HL-60 (cell line): Measurements from ENCODE around the gene BCCIP.

Source experiments
- DNase-seq, 2 experiments: peaks; one replicate each; pipeline ENCODE4 v3.0.0-alpha.2; 2010 to 2020; ENCODE audit warnings: low read depth in 1 of 2, low spot score in 1 of 2
- H3K27ac ChIP-seq: fragments of 250-450 bp; sonication (Bioruptor Pico); replicated peaks from 2 replicates; pipeline ENCODE4 v1.5.1; 2020; ENCODE audit warnings: mild to moderate bottlenecking, moderate library complexity
- H3K27me3 ChIP-seq: fragments of 250-450 bp; sonication (Bioruptor Pico); 2 replicates; pipeline ENCODE4 v1.5.1; 2021; ENCODE audit warnings: mild to moderate bottlenecking, moderate library complexity; ENCODE audit not compliant: insufficient read depth, poor library complexity, severe bottlenecking
- H3K4me3 ChIP-seq: replicated peaks from 2 replicates; pipeline ENCODE4 v1.5.1; 2011; ENCODE audit warnings: mild to moderate bottlenecking, control low read depth, low read length; ENCODE audit not compliant: insufficient read depth
- CTCF ChIP-seq: IDR thresholded peaks from one replicate; pipeline ENCODE4 v1.5.1; 2011; ENCODE audit warnings: low read length, control low read depth, inconsistent platforms; ENCODE audit not compliant: insufficient read depth
- GABPA ChIP-seq: IDR thresholded peaks from 2 replicates; pipeline ENCODE4 v1.6.1; 2012; ENCODE audit warnings: low read depth
- POLR2AphosphoS5 ChIP-seq: IDR thresholded peaks from 2 replicates; pipeline ENCODE4 v1.6.1; 2012; ENCODE audit warnings: low read depth
- REST ChIP-seq: IDR thresholded peaks from 2 replicates; pipeline ENCODE4 v1.6.1; 2012; ENCODE audit warnings: low read depth; ENCODE audit not compliant: insufficient replicate concordance
- SPI1 ChIP-seq: IDR thresholded peaks from 2 replicates; pipeline ENCODE4 v1.6.1; 2012; ENCODE audit warnings: low read depth, mild to moderate bottlenecking, borderline replicate concordance

Gene BCCIP

GRCh38 chr10:125880719-125881118, 57.4 kb downstream of the BCCIP start:
- no peak for TF ChIP-seq SPI1
- H3K27ac ChIP-seq, result no peak overlapping the region
- no peaks in the 10 kb centered on the region for H3K27me3 ChIP-seq
- DNase-seq, result no peak
- H3K4me3 ChIP-seq, result no peak overlapping the region

- Histone ChIP-seq H3K27me3 (no peaks in the 10 kb centered on the region), H3K27ac (no peak within 1 kb of the TSS), H3K4me3 (no peak within 1 kb of the TSS)
- DNase-seq, result no peak
- TF ChIP-seq REST (no peak), POLR2AphosphoS5 (no peak), CTCF (no peak), SPI1 (no peak), GABPA (no peak)
These were observed 57.8 kb downstream of the BCCIP start, which contains the start of gene DHX32 for GRCh38 chr10:125881192-125881591. DHX32 (minus strand) TSS chr10:125881292; CDS start chr10:125880824, 468 bp downstream.

GRCh38 chr10:125882596-125882995, 59.2 kb downstream of the BCCIP start:
- no peak for TF ChIP-seq POLR2AphosphoS5
- TF ChIP-seq CTCF, result no peak
- TF ChIP-seq GABPA, result no peak
- TF ChIP-seq REST, result no peak
- TF ChIP-seq SPI1, result no peak
- no peaks in the 10 kb centered on the region for H3K27me3 ChIP-seq
- no peak for DNase-seq
- H3K4me3 ChIP-seq, result no peak overlapping the region
- no peak overlapping the region for H3K27ac ChIP-seq

GRCh38 chr10:125883211-125883610, 59.9 kb downstream of the BCCIP start:
- no peak for DNase-seq
- no peak overlapping the region for H3K4me3 ChIP-seq
- H3K27me3 ChIP-seq, result no peaks in the 10 kb centered on the region
- H3K27ac ChIP-seq, result no peak overlapping the region
- no peak for TF ChIP-seq POLR2AphosphoS5
- no peak for TF ChIP-seq SPI1
- no peak for TF ChIP-seq REST
- TF ChIP-seq CTCF, result no peak
- TF ChIP-seq GABPA, result no peak
